GM12878 (cell line): ENCODE data around the gene RABL6. TPM values are rescaled to one million over a fixed set of nuclear protein-coding genes. Genes with fewer than 3 reads are reported as not detected.

Source experiments
- ATAC-seq: fragments of 200-7000 bp; cut with Tn5 transposase; 3 replicates; pipeline ENCODE4 v1.9.1; 2020; ENCODE audit warnings: mild to moderate bottlenecking, moderate library complexity
- BruUV-seq: library from RNA; stranded (reverse); fragments of 400-500 nt; replicated peaks from 2 replicates; lab custom pipeline; 2021; lab: Mats Ljungman, UMichigan
- CTCF ChIA-PET: fragments of 300-600 bp; sonication (Branson Sonifier 250); formaldehyde crosslinking; extraction: SDS; loops from one replicate; lab custom pipeline; 2021; ENCODE audit warnings: inconsistent platforms; lab: Yijun Ruan, JAX
- POLR2A ChIA-PET: fragments of 350-600 bp; formaldehyde crosslinking; extraction: SDS; loops from one replicate; lab custom pipeline; 2021; ENCODE audit warnings: inconsistent platforms; lab: Charles Lee
- RAD21 ChIA-PET: fragments of 300-600 bp; sonication (Branson Sonifier 250); formaldehyde crosslinking; loops from one replicate; lab custom pipeline; 2023; ENCODE audit warnings: antibody characterized with exemption; ENCODE audit not compliant: unreplicated experiment; lab: Charles Lee
- SMC1A ChIA-PET: fragments of 300-600 bp; sonication (Branson Sonifier 250); formaldehyde crosslinking; loops from one replicate; lab custom pipeline; 2023; ENCODE audit not compliant: unreplicated experiment, uncharacterized antibody; lab: Charles Lee
- DNase-seq: peaks from one replicate; pipeline ENCODE4 v3.0.0-alpha.2; 2011; ENCODE audit warnings: low read depth, low spot score
- FAIRE-seq: peaks from 3 replicates; lab custom pipeline; 2011; peaks lifted over from hg19 to GRCh38; lab: Jason Lieb, UNC
- H2AFZ ChIP-seq: 2 replicates; pipeline ENCODE4 v1.6.0; 2011; ENCODE audit warnings: low read depth, low read length, control low read depth; ENCODE audit not compliant: control insufficient read depth
- H3K27ac ChIP-seq: 2 replicates; pipeline ENCODE4 v1.5.1; 2011; ENCODE audit warnings: control low read depth; ENCODE audit not compliant: control insufficient read depth, insufficient read depth
- H3K27me3 ChIP-seq, 2 experiments: replicated peaks in 1 of 2; 2 replicates each; pipeline versions ENCODE4 v1.6.0 to v1.6.1; 2011; ENCODE audit warnings: low read length in 1 of 2; ENCODE audit not compliant: control insufficient read depth in 2 of 2, insufficient read depth in 2 of 2
- H3K36me3 ChIP-seq, 2 experiments: 2 replicates each; pipeline ENCODE4 v1.5.1; 2011; ENCODE audit warnings: low read length in 1 of 2; ENCODE audit not compliant: control insufficient read depth in 2 of 2, insufficient read depth in 2 of 2
- H3K4me1 ChIP-seq: 2 replicates; pipeline ENCODE4 v1.6.1; 2011; ENCODE audit warnings: mild to moderate bottlenecking, low read length, moderate library complexity, mixed read lengths; ENCODE audit not compliant: control insufficient read depth, insufficient read depth
- H3K4me2 ChIP-seq: 2 replicates; pipeline ENCODE4 v1.6.0; 2011; ENCODE audit warnings: control low read depth; ENCODE audit not compliant: control insufficient read depth, insufficient read depth
- H3K4me3 ChIP-seq: fragments of 200-600 bp; sonication (generic); 2 replicates; pipeline ENCODE4 v1.5.1; 2016
- H3K79me2 ChIP-seq: 2 replicates; pipeline ENCODE4 v1.6.0; 2011; ENCODE audit warnings: low read length; ENCODE audit not compliant: control insufficient read depth, insufficient read depth
- H3K9ac ChIP-seq: 2 replicates; pipeline ENCODE4 v1.8.0; 2011; ENCODE audit warnings: low read length, control low read depth, mixed read lengths; ENCODE audit not compliant: control insufficient read depth, insufficient read depth
- H3K9me3 ChIP-seq: replicated peaks from 3 replicates; pipeline ENCODE4 v1.5.1; 2011; ENCODE audit warnings: mild to moderate bottlenecking, low read length; ENCODE audit not compliant: control insufficient read depth, insufficient read depth
- H4K20me1 ChIP-seq: 2 replicates; pipeline ENCODE4 v1.6.0; 2011; ENCODE audit not compliant: control insufficient read depth, insufficient read depth
- BMI1 ChIP-seq: fragments of 450-650 bp; IDR thresholded peaks from 2 replicates; pipeline ENCODE4 v1.6.1; 2016; ENCODE audit warnings: mild to moderate bottlenecking, moderate library complexity, borderline replicate concordance
- ELK1 ChIP-seq: IDR thresholded peaks from 2 replicates; pipeline ENCODE4 v1.6.1; 2012; ENCODE audit warnings: low read depth, low read length, improper control_type of control experiment
- EP300 ChIP-seq, 2 experiments: fragments of 150-350 bp in 1 of 2; IDR thresholded peaks; 2 replicates each; pipeline ENCODE4 v1.6.1; 2011 to 2012; ENCODE audit warnings: low read depth in 2 of 2, low read length in 2 of 2, borderline replicate concordance in 1 of 2, improper control_type of control experiment in 1 of 2, inconsistent platforms in 1 of 2; ENCODE audit not compliant: control insufficient read depth in 1 of 2
- FOXK2 ChIP-seq: fragments of 450-650 bp; IDR thresholded peaks from 2 replicates; pipeline ENCODE4 v1.6.1; 2017; ENCODE audit warnings: mild to moderate bottlenecking, moderate library complexity
- HDGF ChIP-seq: fragments of 450-650 bp; IDR thresholded peaks from 2 replicates; pipeline ENCODE4 v1.6.1; 2016; ENCODE audit warnings: antibody characterized with exemption
- IKZF1 ChIP-seq: fragments of 450-650 bp; conservative IDR thresholded peaks from 2 replicates; pipeline ENCODE4 v1.6.1; 2017; ENCODE audit warnings: antibody characterized with exemption, mild to moderate bottlenecking
- PML ChIP-seq: IDR thresholded peaks from 2 replicates; pipeline ENCODE4 v1.6.1; 2012; ENCODE audit warnings: low read length, inconsistent platforms
- POLR2AphosphoS5 ChIP-seq: IDR thresholded peaks from 2 replicates; pipeline ENCODE4 v1.6.1; 2011; ENCODE audit warnings: mild to moderate bottlenecking, low read length, inconsistent platforms
- RFX5 ChIP-seq: IDR thresholded peaks from 2 replicates; pipeline ENCODE4 v1.6.1; 2011; ENCODE audit warnings: low read depth, low read length, improper control_type of control experiment
- TCF3 ChIP-seq: IDR thresholded peaks from 2 replicates; pipeline ENCODE4 v1.6.1; 2012; ENCODE audit warnings: low read depth, mild to moderate bottlenecking, low read length, borderline replicate concordance; ENCODE audit not compliant: insufficient read depth
- YBX1 ChIP-seq: fragments of 450-650 bp; IDR thresholded peaks from 2 replicates; pipeline ENCODE4 v1.6.1; 2016; ENCODE audit warnings: antibody characterized with exemption
- WGBS: methylation state at CpG from one replicate; pipeline ENCODE4 v1.1.6; 2016; ENCODE audit warnings: low lambda C conversion rate; ENCODE audit not compliant: insufficient replicate concordance, insufficient coverage; ENCODE audit errors: missing lambda C conversion rate; 5-methylcytosine and 5-hydroxymethylcytosine counted together
- in situ Hi-C: fragments of 300-500 bp; cut with MboI; formaldehyde crosslinking; loops from 9 replicates; pipeline ENCODE4 v1.14.3; 2018; ENCODE audit warnings: mixed read lengths
- intact Hi-C: fragments of 100-400 bp; cut with micrococcal nuclease; formaldehyde crosslinking; loops from one replicate; pipeline ENCODE4 v1.14.2; 2022; ENCODE audit not compliant: unreplicated experiment
- polyA plus RNA-seq, 11 experiments: library from polyadenylated mRNA; depleted of rRNA in 4 of 11; unstranded in 6 of 11; stranded (reverse) in 5 of 11; fragments of >200 nt; fragmentation: Nextera tagmentation in 4 of 11; fragmentation: Illumina TruSeq in 1 of 11; extraction: Ambion mirVana in 4 of 11; extraction: Trizol in 1 of 11; gene quantifications; 1 replicate in 1 of 11; 2 replicates in 10 of 11; pipeline versions ENCODE4 v1.2.1 to v1.2.3, GENCODE V29; 2011 to 2016; ENCODE audit warnings: inconsistent platforms in 2 of 11, missing spikeins in 2 of 11, low read depth in 1 of 11
- total RNA-seq, 4 experiments: library from RNA; depleted of rRNA in 3 of 4; stranded (reverse); fragments of >200 nt in 3 of 4; fragmentation: Illumina TruSeq in 1 of 4; extraction: Trizol in 1 of 4; gene quantifications; 2 replicates each; pipeline versions ENCODE4 v1.2.1 to v1.2.3, GENCODE V29; 2013 to 2021
- TF ChIP-seq, protein P1 (sequence below): IDR thresholded peaks from 2 replicates; pipeline ENCODE4 v1.6.1; 2011; ENCODE audit warnings: borderline replicate concordance, low read depth, mild to moderate bottlenecking, moderate library complexity, low read length; ENCODE audit not compliant: insufficient read depth, poor library complexity, severe bottlenecking

Gene RABL6
- total and polyA plus RNA-seq, 10 of the 15 experiments (the other 5 are each of a cell fraction or from before 2014, with no cell fraction given): 1.4 to 134 (median 42.7) TPM

DNA sequence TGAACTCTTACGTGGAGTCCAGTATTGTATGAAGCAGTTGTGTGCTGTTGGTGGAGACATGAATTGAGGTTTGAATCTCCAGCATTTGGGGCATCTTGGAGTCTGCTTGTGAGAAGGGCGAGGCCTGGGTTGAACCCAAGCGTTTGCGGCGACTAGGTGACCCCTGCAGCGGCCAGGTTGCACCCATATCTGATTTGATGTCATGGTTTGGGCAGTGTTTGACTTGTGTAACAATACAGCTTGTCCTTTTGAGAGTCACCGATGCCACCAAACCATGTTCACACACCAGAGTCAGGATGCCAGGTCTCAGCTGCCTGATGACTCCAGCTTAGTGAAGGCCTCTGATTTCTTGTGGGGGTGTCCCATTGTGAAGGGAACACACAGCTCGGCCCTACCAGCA is 80.7 kb downstream of the RABL6 start:
- Histone ChIP-seq H3K9me3 (no peaks in the 10 kb centered on the region), H3K27ac (no peak overlapping the region), H2AFZ (no peak overlapping the region), H3K27me3 (no peaks in the 10 kb centered on the region), H3K9ac (no peak overlapping the region), H3K4me2 (peak overlapping the region; percentile 95), H3K36me3 (peaks cover 6 to 7% of the 10 kb centered on the region in 2 experiments; a peak in 3 of 4 replicates), H3K4me1 (peaks cover 9% of the 10 kb centered on the region), H3K4me3 (peak overlapping the region; percentile 32; the same call in 1 of the 2 replicates), H4K20me1 (no peaks in the 10 kb centered on the region; the same call in 1 of the 2 replicates), H3K79me2 (peaks cover 72% of the 10 kb centered on the region)
- SMC1A ChIA-PET: interaction anchor here (8.0 kb wide), 1 partner anchor 12 kb away, joined by 70 read pairs; no protein-coding TSS in a partner anchor
- RAD21 ChIA-PET: interaction anchor here (4.4 kb wide), 2 partner anchors 10 to 14 kb away, joined by 18 to 30 read pairs; no protein-coding TSS in a partner anchor
- POLR2A ChIA-PET: interaction anchor here (1.1 to 3.5 kb wide), 2 partner anchors 14 to 22 kb away, joined by 4 to 27 read pairs; partner anchors contain the start of gene EDF1
- DNase-seq (no peak), FAIRE-seq (no peak), ATAC-seq (no peak)
- TF ChIP-seq RFX5 (no peak), YBX1 (no peak), BMI1 (no peak)
- in situ Hi-C loops (no loop called here), intact Hi-C loops (loop anchor here (10.0 kb wide), 1 partner anchor 84 kb away; the partner anchor contains the start of gene RABL6)
- 79% methylated on average over 8 of the region's 8 CpGs for WGBS
- BruUV-seq: no TSS peak
- CTCF ChIA-PET: interaction anchor here (0.7 to 3.8 kb wide), 3 partner anchors 10 to 159 kb away, joined by 4 to 13 read pairs (median 13); no protein-coding TSS in a partner anchor

GRCh38 chr9:136889858-136890257 is 82.1 kb downstream of the RABL6 start:
- RAD21 ChIA-PET: interaction anchor here (1.8 kb wide), 1 partner anchor 9 kb away, joined by 5 read pairs; no protein-coding TSS in a partner anchor
- in situ Hi-C loops: no loop called here
- no peak overlapping the region for H3K4me2 ChIP-seq
- intact Hi-C loops: loop anchor here (10.0 kb wide), 1 partner anchor 85 kb away; the partner anchor contains the start of gene RABL6
- ATAC-seq: no peak
- TF ChIP-seq ELK1 (no peak), POLR2AphosphoS5 (0 out of 2 replicates have a peak, but pooled peaks have one; percentile 27), HDGF (no peak), PML (no peak), EP300 (IDR thresholded peaks at IDR 0.05; ENCODE audit: borderline replicate concordance in 1 of 2, control insufficient read depth in 1 of 2, low read depth in 2 of 2, low read length in 2 of 2) (no peak), FOXK2 (no peak), TCF3 (peak; percentile 68; the same call in 1 of the 2 replicates), IKZF1 (no peak)
- TF ChIP-seq, protein P1, sequence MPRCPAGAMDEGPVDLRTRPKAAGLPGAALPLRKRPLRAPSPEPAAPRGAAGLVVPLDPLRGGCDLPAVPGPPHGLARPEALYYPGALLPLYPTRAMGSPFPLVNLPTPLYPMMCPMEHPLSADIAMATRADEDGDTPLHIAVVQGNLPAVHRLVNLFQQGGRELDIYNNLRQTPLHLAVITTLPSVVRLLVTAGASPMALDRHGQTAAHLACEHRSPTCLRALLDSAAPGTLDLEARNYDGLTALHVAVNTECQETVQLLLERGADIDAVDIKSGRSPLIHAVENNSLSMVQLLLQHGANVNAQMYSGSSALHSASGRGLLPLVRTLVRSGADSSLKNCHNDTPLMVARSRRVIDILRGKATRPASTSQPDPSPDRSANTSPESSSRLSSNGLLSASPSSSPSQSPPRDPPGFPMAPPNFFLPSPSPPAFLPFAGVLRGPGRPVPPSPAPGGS: peak; percentile 90
- TF ChIP-seq, all 136 proteins: peak for 3
- H2AFZ ChIP-seq: no peak overlapping the region
- no peak for DNase-seq
- H3K4me3 ChIP-seq: no peak overlapping the region
- SMC1A ChIA-PET: no interaction called here
- peaks cover 5% of the 10 kb centered on the region for H3K4me1 ChIP-seq
- 97% methylated on average over 40 of the region's 42 CpGs for WGBS
- H4K20me1 ChIP-seq: no peaks in the 10 kb centered on the region; the same call in 1 of the 2 replicates
- CTCF ChIA-PET: interaction anchor here (0.8 kb wide), 1 partner anchor 47 kb away, joined by 3 read pairs; no protein-coding TSS in a partner anchor
- peaks cover 81% of the 10 kb centered on the region for H3K79me2 ChIP-seq
- POLR2A ChIA-PET: no interaction called here
- no peak overlapping the region for H3K27ac ChIP-seq
- H3K36me3 ChIP-seq: peaks cover 6 to 11% of the 10 kb centered on the region in 2 experiments; a peak in 3 of 4 replicates
- FAIRE-seq: no peak
- BruUV-seq: no TSS peak
- no peak overlapping the region for H3K9ac ChIP-seq
- H3K27me3 ChIP-seq: no peaks in the 10 kb centered on the region
- no peaks in the 10 kb centered on the region for H3K9me3 ChIP-seq
